Stimulated activated naive B cell treated with anti-CD40 and anti-IgM and Interleukin-4, amounts not matched to agents 10 μg/mL and 1 μg/mL and 100 μg/mL, for 72 hours (primary cell): Measurements from ENCODE around the gene LRSAM1.

Source experiments
- ATAC-seq, 2 donors: fragments of 150-1000 bp; cut with Tn5 transposase; replicated peaks; 2 replicates each; pipeline ENCODE4 v1.10.0; 2021; ENCODE audit warnings: moderate library complexity in 1 of 2
- DNase-seq: peaks from one replicate; pipeline ENCODE4 v3.0.0; 2021
- H3K27ac Mint-ChIP-seq: one replicate; pipeline ENCODE4 v1.8.0; 2022; ENCODE audit warnings: mild to moderate bottlenecking, mixed read lengths
- H3K27me3 Mint-ChIP-seq, 2 donors: one replicate each; pipeline ENCODE4 v1.8.0; 2022; ENCODE audit warnings: mixed read lengths in 2 of 2
- H3K36me3 Mint-ChIP-seq, 2 donors: one replicate each; pipeline ENCODE4 v1.8.0; 2022; ENCODE audit warnings: mixed read lengths in 2 of 2, mild to moderate bottlenecking in 1 of 2
- H3K4me1 Mint-ChIP-seq, 2 donors: one replicate each; pipeline ENCODE4 v1.8.0; 2022; ENCODE audit warnings: mixed read lengths in 2 of 2, mild to moderate bottlenecking in 1 of 2
- H3K4me3 Mint-ChIP-seq, 2 donors: one replicate each; pipeline ENCODE4 v1.8.0; 2022; ENCODE audit warnings: mild to moderate bottlenecking in 2 of 2, mixed read lengths in 2 of 2, moderate library complexity in 1 of 2
- H3K9me3 Mint-ChIP-seq, 2 donors: one replicate each; pipeline ENCODE4 v1.8.0; 2022; ENCODE audit warnings: mixed read lengths in 2 of 2, mild to moderate bottlenecking in 1 of 2

The LRSAM1 gene

GRCh38 chr9:127450830-127451607 lies at the start of gene LRSAM1, which contains the start of gene RPL12:
Gene LRSAM1 (plus strand): TSS chr9:127451510. CDS start chr9:127454528, 3,018 bp downstream.
Gene RPL12 (minus strand): TSS chr9:127451406. CDS start chr9:127451317, 89 bp downstream.
- ATAC-seq (peak; percentile 73 to 77), DNase-seq (peak; percentile 95)
- peaks cover 34 to 71% of the 10 kb centered on the region in 2 donors for H3K4me1 Mint-ChIP-seq
- H3K4me3 Mint-ChIP-seq, result peak within 1 kb of the TSS; percentile 95 to 97
- H3K27me3 Mint-ChIP-seq, result no peaks in the 10 kb centered on the region
- peak within 1 kb of the TSS; percentile 99 for H3K27ac Mint-ChIP-seq
- H3K9me3 Mint-ChIP-seq, result peaks cover 0 to 5% of the 10 kb centered on the region in 2 donors
- peaks cover 62 to 81% of the 10 kb centered on the region in 2 donors for H3K36me3 Mint-ChIP-seq

- peaks cover 14 to 17% of the 10 kb centered on the region in 2 donors for H3K36me3 Mint-ChIP-seq
- no peaks in the 10 kb centered on the region for H3K9me3 Mint-ChIP-seq
- H3K4me1 Mint-ChIP-seq, result peaks cover 8 to 11% of the 10 kb centered on the region in 2 donors
- H3K4me3 Mint-ChIP-seq, result no peak overlapping the region
- H3K27ac Mint-ChIP-seq, result no peak overlapping the region
- H3K27me3 Mint-ChIP-seq, result peaks cover 3 to 8% of the 10 kb centered on the region in 2 donors
- DNase-seq (no peak), ATAC-seq (no peak)
These were observed 48.8 kb upstream of the LRSAM1 start for GRCh38 chr9:127402401-127403090.

GRCh38 chr9:127403507-127404192 lies 47.7 kb upstream of the LRSAM1 start:
- ATAC-seq, result no peak
- Mint-ChIP-seq H3K9me3 (no peaks in the 10 kb centered on the region), H3K4me1 (peaks cover 0 to 2% of the 10 kb centered on the region in 2 donors), H3K4me3 (no peak overlapping the region), H3K27ac (no peak overlapping the region), H3K36me3 (peaks cover 14 to 17% of the 10 kb centered on the region in 2 donors), H3K27me3 (peaks cover 0 to under 1% of the 10 kb centered on the region in 2 donors)
- no peak for DNase-seq

GRCh38 chr9:127404631-127405030 lies 46.7 kb upstream of the LRSAM1 start:
- Mint-ChIP-seq H3K27me3 (no peaks in the 10 kb centered on the region), H3K4me1 (no peaks in the 10 kb centered on the region), H3K9me3 (no peaks in the 10 kb centered on the region), H3K4me3 (no peak overlapping the region), H3K27ac (no peak overlapping the region), H3K36me3 (peaks cover 14 to 17% of the 10 kb centered on the region in 2 donors)
- DNase-seq, result no peak
- ATAC-seq, result no peak

GRCh38 chr9:127405344-127406125 lies 45.8 kb upstream of the LRSAM1 start:
- H3K27ac Mint-ChIP-seq, result no peak overlapping the region
- H3K4me1 Mint-ChIP-seq, result no peaks in the 10 kb centered on the region
- H3K9me3 Mint-ChIP-seq, result no peaks in the 10 kb centered on the region
- H3K27me3 Mint-ChIP-seq, result no peaks in the 10 kb centered on the region
- H3K36me3 Mint-ChIP-seq, result peaks cover 12 to 14% of the 10 kb centered on the region in 2 donors
- H3K4me3 Mint-ChIP-seq, result no peak overlapping the region
- DNase-seq (no peak), ATAC-seq (no peak)

- Mint-ChIP-seq H3K27ac (no peak overlapping the region), H3K4me3 (no peak overlapping the region), H3K27me3 (no peaks in the 10 kb centered on the region), H3K9me3 (no peaks in the 10 kb centered on the region), H3K4me1 (peaks cover 4 to 10% of the 10 kb centered on the region in 2 donors), H3K36me3 (peaks cover 10 to 14% of the 10 kb centered on the region in 2 donors)
- DNase-seq, result no peak
- ATAC-seq, result no peak
These were observed 44.4 kb upstream of the LRSAM1 start for GRCh38 chr9:127406799-127407491.

GRCh38 chr9:127407492-127407843 lies 43.8 kb upstream of the LRSAM1 start:
- Mint-ChIP-seq H3K9me3 (no peaks in the 10 kb centered on the region), H3K27me3 (no peaks in the 10 kb centered on the region), H3K27ac (no peak overlapping the region), H3K36me3 (peaks cover 9 to 11% of the 10 kb centered on the region in 2 donors), H3K4me1 (peaks cover 4 to 10% of the 10 kb centered on the region in 2 donors), H3K4me3 (no peak overlapping the region)
- DNase-seq, result no peak
- ATAC-seq, result no peak

- Mint-ChIP-seq H3K27me3 (peaks cover 0 to 7% of the 10 kb centered on the region in 2 donors), H3K4me1 (peaks cover 4 to 10% of the 10 kb centered on the region in 2 donors), H3K36me3 (peaks cover 3 to 8% of the 10 kb centered on the region in 2 donors), H3K27ac (no peak overlapping the region), H3K4me3 (no peak overlapping the region), H3K9me3 (no peaks in the 10 kb centered on the region)
- DNase-seq (no peak), ATAC-seq (no peak)
These were observed 40.2 kb upstream of the LRSAM1 start for GRCh38 chr9:127411122-127411521.

GRCh38 chr9:127415141-127415540 lies 36.2 kb upstream of the LRSAM1 start:
- no peak overlapping the region for H3K27ac Mint-ChIP-seq
- H3K4me1 Mint-ChIP-seq, result peaks cover 10 to 11% of the 10 kb centered on the region in 2 donors
- H3K9me3 Mint-ChIP-seq, result no peaks in the 10 kb centered on the region
- no peak overlapping the region for H3K4me3 Mint-ChIP-seq
- peaks cover 4 to 7% of the 10 kb centered on the region in 2 donors for H3K36me3 Mint-ChIP-seq
- ATAC-seq (no peak), DNase-seq (no peak)
- peaks cover 0 to 7% of the 10 kb centered on the region in 2 donors for H3K27me3 Mint-ChIP-seq

- peaks cover 10 to 11% of the 10 kb centered on the region in 2 donors for H3K4me1 Mint-ChIP-seq
- peaks cover 4 to 7% of the 10 kb centered on the region in 2 donors for H3K36me3 Mint-ChIP-seq
- no peaks in the 10 kb centered on the region for H3K9me3 Mint-ChIP-seq
- ATAC-seq, result no peak
- no peak overlapping the region for H3K27ac Mint-ChIP-seq
- H3K4me3 Mint-ChIP-seq, result no peak overlapping the region
- peaks cover 0 to 7% of the 10 kb centered on the region in 2 donors for H3K27me3 Mint-ChIP-seq
- no peak for DNase-seq
These were observed 35.7 kb upstream of the LRSAM1 start for GRCh38 chr9:127415657-127416056.

- ATAC-seq (no peak), DNase-seq (no peak)
- H3K27ac Mint-ChIP-seq, result no peak overlapping the region
- peaks cover 4 to 7% of the 10 kb centered on the region in 2 donors for H3K36me3 Mint-ChIP-seq
- H3K4me3 Mint-ChIP-seq, result no peak overlapping the region
- peaks cover 0 to 7% of the 10 kb centered on the region in 2 donors for H3K27me3 Mint-ChIP-seq
- no peaks in the 10 kb centered on the region for H3K9me3 Mint-ChIP-seq
- H3K4me1 Mint-ChIP-seq, result peaks cover 4 to 7% of the 10 kb centered on the region in 2 donors
These were observed 33.9 kb upstream of the LRSAM1 start for GRCh38 chr9:127417131-127418036.

- Mint-ChIP-seq H3K36me3 (peaks cover 4 to 7% of the 10 kb centered on the region in 2 donors), H3K9me3 (no peaks in the 10 kb centered on the region), H3K4me3 (no peak overlapping the region), H3K4me1 (peaks cover 10% of the 10 kb centered on the region in 2 donors), H3K27me3 (peaks cover 0 to 7% of the 10 kb centered on the region in 2 donors), H3K27ac (no peak overlapping the region)
- ATAC-seq, result peak; percentile 55 to 65
- DNase-seq, result no peak
These were observed 33.3 kb upstream of the LRSAM1 start for GRCh38 chr9:127418037-127418471.
